Measurements from ENCODE around the gene KRT32. TPM values are rescaled to one million over a fixed set of nuclear protein-coding genes. Genes with fewer than 3 reads are reported as not detected.

KRT32 gene
- total and polyA plus RNA-seq, 7 donors = 0.12 to 0.31 (median 0.15) TPM; not detected in 4

GRCh38 chr17:41507315-41507880, 40.2 kb upstream of the KRT32 start:
- 43 to 48% (median 43%) methylated on average over 10 of the region's 10 CpGs for WGBS, 3 donors

GRCh38 chr17:41505809-41506767, 38.9 kb upstream of the KRT32 start:
- Histone ChIP-seq H3K4me1 (no peaks in the 10 kb centered on the region), H3K27ac (no peak overlapping the region), H3K36me3 (ENCODE audit: insufficient read depth in 1 of 2, low read depth in 1 of 2) (no peaks in the 10 kb centered on the region), H3K4me3 (no peak overlapping the region), H3K9me3 (no peaks in the 10 kb centered on the region), H3K27me3 (ENCODE audit: insufficient read depth in 3 of 3, low read length in 2 of 3) (peaks cover 0 to 1% (median 0%) of the 10 kb centered on the region in 3 donors)
- DNase-seq = no peak
- no peak for ATAC-seq
- intact Hi-C loops (cut with DNase I) = no loop called here
- 79 to 84% (median 81%) methylated on average over 14 of the region's 14 CpGs for WGBS, 3 donors
- no peak for TF ChIP-seq CTCF (IDR thresholded peaks at IDR 0.05)

More at GRCh38 chr17:41507315-41507880, 40.2 kb upstream of the KRT32 start:
- no peaks in the 10 kb centered on the region for H3K9me3 ChIP-seq
- no peaks in the 10 kb centered on the region for H3K4me1 ChIP-seq
- intact Hi-C loops (cut with DNase I) = no loop called here
- no peak overlapping the region for H3K4me3 ChIP-seq
- no peak for TF ChIP-seq CTCF (IDR thresholded peaks at IDR 0.05)
- H3K36me3 ChIP-seq (ENCODE audit: insufficient read depth in 1 of 2, low read depth in 1 of 2) = no peaks in the 10 kb centered on the region
- no peak overlapping the region for H3K27ac ChIP-seq
- no peaks in the 10 kb centered on the region for H3K27me3 ChIP-seq (ENCODE audit: insufficient read depth in 3 of 3, low read length in 2 of 3)
- DNase-seq (no peak), ATAC-seq (no peak)

DNA sequence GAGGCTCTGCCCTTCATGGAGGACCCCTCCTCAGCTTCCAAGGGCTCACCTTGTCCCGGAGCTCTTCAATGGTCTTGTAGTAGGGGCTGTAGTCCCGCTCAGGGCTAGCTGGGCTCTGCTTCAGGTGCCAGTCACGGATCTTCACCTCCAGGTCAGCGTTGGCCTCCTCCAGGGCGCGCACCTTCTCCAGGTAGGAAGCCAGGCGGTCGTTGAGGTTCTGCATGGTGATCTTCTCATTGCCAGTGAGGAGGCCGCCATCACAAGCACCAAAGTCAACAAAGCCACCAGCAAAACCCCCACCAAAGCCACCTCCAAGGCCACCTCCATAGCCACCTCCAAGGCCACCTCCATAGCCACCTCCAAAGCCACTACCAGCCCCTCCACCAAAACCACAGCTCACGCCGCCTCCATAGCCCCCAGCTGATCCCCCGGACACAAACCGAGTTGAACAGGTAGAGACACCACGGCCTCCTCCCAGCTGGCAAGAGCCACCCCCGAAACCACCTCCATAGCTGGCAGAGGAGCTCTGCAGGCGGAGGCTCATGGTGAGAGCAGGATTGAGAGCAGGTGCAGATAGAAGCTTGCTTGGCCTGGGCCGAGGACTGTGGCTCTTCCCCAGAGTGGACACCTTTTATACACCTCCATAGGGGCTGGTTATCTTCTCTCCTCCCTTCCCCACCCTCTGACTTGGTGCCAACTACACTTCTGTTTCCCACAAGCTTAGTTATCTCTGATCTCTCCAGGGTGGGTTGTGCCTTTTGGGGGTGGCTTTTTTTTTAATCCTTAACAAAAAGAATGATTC, 38.0 kb upstream of the KRT32 start, which contains the start of gene KRT13:
Gene KRT13, minus strand, starts transcription at position 606 of the 802 bp plus-strand sequence. Its CDS starts 62 bp downstream, at position 544.
- DNase-seq (no peak), ATAC-seq (no peak)
- peaks cover 0 to 3% (median 0%) of the 10 kb centered on the region in 3 donors for H3K27me3 ChIP-seq (ENCODE audit: insufficient read depth in 3 of 3, low read length in 2 of 3)
- H3K36me3 ChIP-seq (ENCODE audit: insufficient read depth in 1 of 2, low read depth in 1 of 2) = no peaks in the 10 kb centered on the region
- H3K9me3 ChIP-seq = no peaks in the 10 kb centered on the region
- H3K4me1 ChIP-seq = no peaks in the 10 kb centered on the region
- WGBS, 3 donors = 87 to 94% (median 87%) methylated on average over 17 of the region's 17 CpGs
- TF ChIP-seq CTCF (IDR thresholded peaks at IDR 0.05) = no peak
- H3K27ac ChIP-seq = no peak within 1 kb of the TSS
- no peak within 1 kb of the TSS for H3K4me3 ChIP-seq
- intact Hi-C loops (cut with DNase I) = no loop called here

DNA sequence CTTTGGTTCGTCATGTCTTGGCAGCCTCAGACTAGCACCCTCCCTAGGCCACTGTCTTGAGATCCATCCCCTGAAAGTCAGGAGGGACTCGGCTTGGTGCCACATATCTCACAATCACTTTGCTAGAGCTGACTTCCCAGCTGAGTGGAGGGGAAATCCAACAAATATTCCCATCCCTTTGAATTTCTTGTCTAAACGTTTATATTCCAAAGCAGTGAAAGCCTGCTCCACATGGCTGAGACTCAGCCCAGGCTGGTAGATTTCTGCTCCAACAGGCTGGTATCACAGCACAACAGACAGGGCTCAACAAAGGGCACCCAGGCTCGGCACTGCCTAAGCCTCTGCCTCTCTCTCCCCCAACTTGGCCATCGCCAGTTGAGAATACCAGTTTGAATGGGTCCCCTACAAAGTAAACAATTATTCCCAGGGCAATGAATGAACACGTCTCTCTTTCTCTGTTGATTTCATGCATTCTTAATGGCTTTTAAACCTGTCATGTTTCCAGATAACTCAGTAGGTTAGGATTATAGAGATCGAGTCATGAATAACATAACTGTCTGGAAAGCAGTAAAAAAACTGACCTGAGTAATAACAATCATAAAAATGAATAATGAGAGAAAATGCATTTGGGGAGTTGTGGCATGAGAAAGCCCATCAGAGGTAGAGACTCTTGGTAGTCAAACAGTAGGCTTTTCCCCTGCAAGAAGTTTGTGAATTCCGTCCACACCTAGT, 37.2 kb upstream of the KRT32 start:
- Histone ChIP-seq H3K27me3 (ENCODE audit: insufficient read depth in 3 of 3, low read length in 2 of 3) (peaks cover 0 to 3% (median under 1%) of the 10 kb centered on the region in 3 donors), H3K9me3 (no peaks in the 10 kb centered on the region), H3K4me3 (no peak overlapping the region), H3K36me3 (ENCODE audit: insufficient read depth in 1 of 2, low read depth in 1 of 2) (no peaks in the 10 kb centered on the region), H3K4me1 (no peaks in the 10 kb centered on the region), H3K27ac (no peak overlapping the region)
- no peak for TF ChIP-seq CTCF (IDR thresholded peaks at IDR 0.05)
- WGBS, 3 donors = 49 to 58% (median 51%) methylated on average over 8 of the region's 8 CpGs
- intact Hi-C loops (cut with DNase I) = no loop called here
- no peak for DNase-seq
- ATAC-seq = no peak

Measured in psoas muscle (tissue), 8 donors.